NCI-H2196 (cell line): ENCODE results near the gene CENPX.
A peak's percentile ranks its signal among the peaks of the same experiment; 100 is the strongest.

Experiments
- DNase-seq: peaks from one replicate; lab custom pipeline; 2025; ENCODE audit not compliant: unreplicated experiment; lab: John Stamatoyannopoulos, UW

The CENPX gene

DNA sequence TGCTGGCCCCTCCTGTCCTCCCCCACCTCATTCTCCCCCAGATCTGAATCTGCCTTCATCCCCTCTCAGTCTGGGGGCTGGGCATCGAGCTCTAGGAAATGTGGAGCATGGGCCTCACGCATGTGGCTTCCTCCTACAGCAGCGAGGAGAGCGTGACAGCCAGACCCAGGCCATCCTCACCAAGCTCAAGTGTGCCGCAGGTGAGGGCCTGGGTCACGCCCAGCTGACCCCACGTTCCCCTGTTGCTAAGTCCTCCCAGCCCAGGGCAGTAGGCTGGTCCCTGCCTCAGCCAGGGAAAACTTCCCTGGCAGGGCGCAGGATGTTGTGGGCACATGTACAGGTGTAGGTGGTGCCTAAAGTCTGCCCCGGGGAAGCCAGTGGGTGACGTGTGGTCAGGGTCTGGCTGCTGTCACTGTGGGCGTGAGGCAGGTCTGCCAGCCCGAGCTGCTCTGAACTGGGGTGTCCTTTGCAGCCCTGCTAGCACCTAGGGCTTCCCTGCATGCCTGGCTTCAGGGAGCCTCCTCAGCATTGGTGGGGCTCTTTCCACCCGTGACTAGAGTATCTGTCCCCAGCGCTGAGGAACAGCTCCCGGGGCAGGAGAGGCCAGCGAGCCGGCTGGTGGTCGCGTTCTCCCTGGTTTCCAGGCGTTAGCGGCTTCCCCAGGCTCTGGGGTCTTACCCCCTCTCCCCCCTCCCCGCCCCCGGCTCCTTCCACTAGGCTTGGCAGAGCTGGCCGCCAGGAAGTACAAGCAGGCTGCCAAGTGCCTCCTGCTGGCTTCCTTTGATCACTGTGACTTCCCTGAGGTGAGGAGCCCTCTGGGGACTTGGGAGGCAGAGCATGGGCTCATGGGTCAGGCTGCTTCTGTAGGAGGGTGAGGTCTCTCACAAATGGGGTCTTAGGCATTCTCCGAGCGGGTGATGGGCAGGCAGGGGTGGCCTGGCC is 32.6 kb upstream of the CENPX start:
- DNase-seq: no peak

- no peak for DNase-seq
These were observed 31.8 kb upstream of the CENPX start for GRCh38 chr17:82054351-82055022.

DNA sequence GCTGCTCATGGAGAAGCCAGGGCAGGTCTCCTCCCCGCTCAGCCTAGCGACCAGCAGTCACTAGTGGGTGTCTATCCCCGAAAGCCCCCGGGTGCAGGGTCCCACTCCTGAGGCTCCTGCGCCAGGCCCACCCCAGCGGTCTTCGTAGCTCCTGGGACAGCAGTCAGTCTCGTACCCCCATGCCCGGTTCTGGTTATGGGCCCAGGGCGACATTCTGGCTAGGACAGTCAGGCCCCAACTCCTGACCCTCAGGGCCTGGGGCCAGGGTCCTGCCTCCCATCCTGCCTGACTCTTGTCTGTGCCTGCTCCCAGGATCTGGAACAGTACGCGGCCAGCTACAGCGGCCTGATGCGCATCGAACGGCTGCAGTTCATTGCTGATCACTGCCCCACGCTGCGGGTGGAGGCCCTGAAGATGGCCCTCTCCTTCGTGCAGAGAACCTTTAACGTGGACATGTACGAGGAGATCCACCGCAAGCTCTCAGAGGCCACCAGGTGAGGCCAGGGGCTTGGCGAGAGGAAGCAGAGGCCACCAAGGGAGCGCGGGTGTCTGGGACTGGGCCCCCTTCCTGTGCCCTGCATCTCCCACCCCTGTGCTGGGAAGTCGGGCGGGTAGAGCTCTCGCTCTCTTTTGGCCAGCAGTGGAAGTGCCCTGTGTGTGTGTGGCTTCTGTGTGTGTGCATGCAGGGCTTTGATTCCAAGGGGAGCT is 31.0 kb upstream of the CENPX start:
- no peak for DNase-seq

DNA sequence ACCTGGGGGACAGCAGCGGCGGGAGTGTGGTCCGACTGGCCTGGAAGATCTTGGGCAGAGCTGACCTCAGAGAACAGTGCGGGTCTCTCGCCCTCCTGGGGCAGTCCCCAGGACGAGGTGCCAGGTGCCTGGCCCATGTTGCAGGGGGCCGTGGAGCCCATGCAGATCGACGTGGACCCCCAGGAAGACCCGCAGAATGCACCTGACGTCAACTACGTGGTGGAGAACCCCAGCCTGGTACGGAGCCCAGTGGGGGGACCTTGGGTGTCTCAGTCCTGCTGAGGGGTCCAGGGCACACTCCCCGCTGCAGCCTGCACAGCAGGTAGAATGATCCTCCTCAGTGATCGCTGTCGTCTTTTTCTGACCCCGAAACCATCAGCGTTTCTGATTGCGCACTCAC is 30.5 kb upstream of the CENPX start:
- DNase-seq: no peak

DNA sequence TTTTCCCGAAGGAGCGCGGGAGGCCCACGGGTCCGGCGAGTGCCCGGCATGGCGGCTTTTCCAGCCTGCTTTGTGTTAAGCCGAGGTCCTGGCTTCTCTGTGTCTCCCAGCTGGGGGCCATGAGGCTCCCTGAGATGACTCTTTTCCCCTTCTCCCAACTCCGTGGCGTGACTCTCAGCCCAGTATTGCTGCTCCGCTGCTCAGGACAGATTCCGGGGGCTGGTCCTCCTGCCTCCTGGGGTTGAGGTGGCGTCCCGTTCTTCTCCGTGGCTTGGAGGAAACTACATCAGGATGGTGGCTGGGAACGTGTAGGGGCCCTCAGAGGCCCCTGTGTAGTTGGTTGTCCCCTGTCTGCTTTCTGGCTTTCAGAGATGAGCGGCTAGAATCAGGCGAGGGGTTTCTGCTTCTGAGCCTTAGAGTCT is 30.0 kb upstream of the CENPX start:
- DNase-seq: no peak

- peak; percentile 83 for DNase-seq
These were observed 29.3 kb upstream of the CENPX start, which contains the start of the genes GPS1 and RFNG for GRCh38 chr17:82051776-82052637. TSS of gene GPS1 (plus strand) at chr17:82051898. CDS start at chr17:82051932, 34 bp downstream. TSS of gene RFNG (minus strand) at chr17:82051811. CDS start at chr17:82051766, 45 bp downstream.

- DNase-seq: no peak
These were observed 28.3 kb upstream of the CENPX start for GRCh38 chr17:82050761-82051641.

- DNase-seq: no peak
These were observed 27.6 kb upstream of the CENPX start for GRCh38 chr17:82050152-82050760.

DNA sequence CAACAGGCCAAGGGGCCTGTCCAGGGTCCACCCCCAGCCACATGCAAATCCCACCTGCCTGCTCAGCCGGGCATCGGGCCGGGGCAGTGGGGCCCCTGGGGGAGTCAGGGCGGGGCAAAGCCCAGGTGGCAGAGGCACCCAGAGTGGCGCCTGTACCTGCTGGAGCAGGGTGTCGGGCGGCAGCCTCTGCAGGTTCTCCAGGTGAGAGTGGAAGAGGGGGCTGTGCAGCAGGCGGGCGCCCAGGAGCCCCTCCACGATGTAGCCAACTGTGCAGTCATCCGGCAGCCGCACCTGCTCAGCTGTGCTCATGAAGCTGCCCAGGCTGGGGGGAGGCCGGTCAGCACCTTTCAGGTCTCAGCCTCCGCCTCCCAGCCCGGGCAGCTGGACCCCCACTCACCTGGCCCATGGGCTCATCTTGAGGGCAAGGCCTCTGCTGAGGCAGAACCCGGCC is 26.9 kb upstream of the CENPX start:
- no peak for DNase-seq

DNA sequence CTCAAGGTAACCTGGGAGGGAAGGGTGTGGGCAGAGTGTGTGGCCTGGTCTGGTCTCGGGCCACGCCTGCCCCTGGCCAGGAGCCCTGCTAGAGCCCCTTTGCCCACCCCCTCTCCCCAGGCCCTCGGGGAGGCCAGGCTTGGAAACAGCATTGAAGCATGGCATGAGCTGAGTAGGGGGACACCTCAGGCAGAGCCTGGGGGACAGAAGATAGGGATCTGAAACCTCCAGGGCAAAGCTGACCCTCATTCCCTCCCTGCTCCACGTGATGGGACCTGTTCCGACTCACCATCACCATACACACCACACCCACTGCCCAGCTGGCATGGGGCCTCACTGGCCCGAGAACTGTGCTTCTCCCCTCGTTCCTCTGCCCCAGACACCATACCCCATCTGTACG is 26.4 kb upstream of the CENPX start:
- DNase-seq: no peak

GRCh38 chr17:82048571-82048971 is 25.9 kb upstream of the CENPX start:
- no peak for DNase-seq

DNA sequence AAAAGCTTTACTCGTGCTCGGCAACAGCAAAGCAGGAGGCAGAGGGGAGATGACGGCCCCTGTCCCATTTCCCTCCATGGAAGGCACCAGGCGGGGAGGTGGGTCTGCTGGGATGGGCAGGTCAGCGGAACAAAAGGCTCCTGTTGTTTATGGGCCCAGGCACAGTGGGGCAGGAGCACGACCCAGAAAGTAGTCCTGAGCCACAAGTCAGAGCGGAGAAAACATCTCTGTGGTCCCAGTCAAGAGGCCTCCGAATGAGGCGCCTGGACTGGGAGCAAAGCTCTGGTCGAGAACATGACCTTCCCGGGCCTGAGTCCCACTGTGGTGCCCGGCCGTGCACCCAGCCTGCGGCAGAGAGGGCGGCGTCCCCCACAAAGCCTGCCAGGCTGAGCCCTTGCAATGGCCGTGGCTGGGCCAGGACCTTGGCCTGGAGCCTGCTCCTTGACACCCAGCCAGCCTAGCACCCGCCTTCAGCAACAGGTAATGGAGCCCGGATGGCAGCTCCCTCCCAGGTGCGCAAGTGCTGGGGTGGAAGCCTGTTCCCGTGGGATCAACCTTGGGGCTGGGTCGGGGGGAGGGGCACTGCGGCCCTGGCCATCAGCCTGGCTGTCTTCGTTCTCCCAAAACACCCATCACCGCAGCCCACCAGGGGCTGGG is 25.4 kb upstream of the CENPX start:
- DNase-seq: no peak

- no peak for DNase-seq
These were observed 24.7 kb upstream of the CENPX start for GRCh38 chr17:82047379-82047778.

GRCh38 chr17:82046903-82047302 is 24.2 kb upstream of the CENPX start:
- no peak for DNase-seq

DNA sequence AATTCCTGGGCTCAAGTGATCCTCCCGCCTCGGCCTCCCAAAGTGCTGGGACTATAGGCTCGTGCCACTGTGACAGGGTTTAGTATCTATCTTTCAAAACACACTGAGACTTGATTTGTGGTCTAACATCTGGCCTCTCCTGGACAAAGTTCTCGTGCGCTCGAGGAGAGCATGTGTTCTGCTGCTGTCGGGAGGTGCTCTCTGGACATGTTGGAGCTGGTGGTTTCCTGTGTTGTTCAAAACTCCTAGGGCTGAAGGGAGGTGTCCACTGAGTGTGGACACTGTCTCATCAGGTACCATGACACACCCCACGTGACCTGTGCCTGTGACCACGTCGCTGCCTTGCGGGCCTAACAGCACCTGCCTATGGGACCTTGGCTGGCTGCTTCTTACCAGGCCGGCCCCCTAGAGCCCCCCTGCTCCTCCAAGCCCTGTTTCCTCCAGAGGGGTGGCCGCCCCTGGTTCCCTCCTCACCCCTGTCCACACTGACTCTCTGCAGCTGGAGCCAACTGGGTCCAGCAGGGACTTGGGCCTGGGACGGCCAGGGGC is 23.3 kb upstream of the CENPX start:
- no peak for DNase-seq

DNA sequence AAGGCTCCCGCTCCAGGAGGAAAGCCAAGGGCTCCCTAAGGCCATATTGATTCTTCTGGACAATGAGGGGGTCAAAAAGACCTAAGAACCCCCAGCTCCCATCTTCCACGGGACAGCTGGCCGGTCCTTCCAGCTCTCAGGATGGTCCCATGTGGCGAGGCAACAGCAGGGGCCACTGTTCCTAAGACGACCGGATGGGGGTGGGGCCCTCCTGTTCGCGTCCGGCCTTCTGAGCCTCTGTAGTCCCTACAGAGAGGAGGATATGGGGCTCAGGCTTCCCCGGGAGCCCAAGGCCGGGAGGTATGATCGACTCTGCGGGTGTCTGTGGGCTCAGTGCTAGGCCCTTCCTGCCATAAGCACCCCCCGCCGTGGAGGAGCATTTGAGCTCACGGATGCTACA is 20.8 kb upstream of the CENPX start:
- no peak for DNase-seq

DNA sequence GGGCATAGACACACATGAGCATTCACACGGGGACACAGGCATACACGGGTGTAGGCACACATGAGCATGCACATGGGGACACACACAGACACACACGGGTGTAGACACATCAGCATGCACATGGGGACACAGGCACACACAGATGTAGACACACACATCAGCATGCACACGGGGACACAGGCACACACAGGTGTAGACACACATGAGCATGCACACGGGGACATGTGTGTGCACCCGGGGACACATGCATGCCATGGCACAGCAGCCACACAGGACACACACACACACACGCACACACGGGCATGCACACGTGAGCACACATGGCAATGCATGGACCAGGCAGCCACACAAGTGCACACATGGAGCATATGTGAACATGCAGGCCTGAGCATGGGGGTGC is 20.0 kb upstream of the CENPX start:
- DNase-seq: no peak

- no peak for DNase-seq
These were observed 18.6 kb upstream of the CENPX start for GRCh38 chr17:82041144-82041814.
